Ovary (tissue), 3 donors: ENCODE data around the gene DDX24.

Experiments used
- EP300 ChIP-seq: sonication (generic); formaldehyde crosslinking; IDR thresholded peaks from one replicate; pipeline ENCODE4 v1.6.1; 2017; ENCODE audit warnings: antibody characterized with exemption
- TF ChIP-seq, protein P1 (sequence below), 3 donors: fragments of 450-650 bp in 2 of 3; fragments of 200-600 bp in 1 of 3; IDR thresholded peaks; one replicate each; pipeline versions ENCODE4 v1.5.1 to v1.8.0; 2016 to 2022; ENCODE audit warnings: antibody characterized with exemption in 3 of 3, mild to moderate bottlenecking in 1 of 3
- donor health status: DM: no; HTN: no; CAD: no.

- TF ChIP-seq, protein P1, sequence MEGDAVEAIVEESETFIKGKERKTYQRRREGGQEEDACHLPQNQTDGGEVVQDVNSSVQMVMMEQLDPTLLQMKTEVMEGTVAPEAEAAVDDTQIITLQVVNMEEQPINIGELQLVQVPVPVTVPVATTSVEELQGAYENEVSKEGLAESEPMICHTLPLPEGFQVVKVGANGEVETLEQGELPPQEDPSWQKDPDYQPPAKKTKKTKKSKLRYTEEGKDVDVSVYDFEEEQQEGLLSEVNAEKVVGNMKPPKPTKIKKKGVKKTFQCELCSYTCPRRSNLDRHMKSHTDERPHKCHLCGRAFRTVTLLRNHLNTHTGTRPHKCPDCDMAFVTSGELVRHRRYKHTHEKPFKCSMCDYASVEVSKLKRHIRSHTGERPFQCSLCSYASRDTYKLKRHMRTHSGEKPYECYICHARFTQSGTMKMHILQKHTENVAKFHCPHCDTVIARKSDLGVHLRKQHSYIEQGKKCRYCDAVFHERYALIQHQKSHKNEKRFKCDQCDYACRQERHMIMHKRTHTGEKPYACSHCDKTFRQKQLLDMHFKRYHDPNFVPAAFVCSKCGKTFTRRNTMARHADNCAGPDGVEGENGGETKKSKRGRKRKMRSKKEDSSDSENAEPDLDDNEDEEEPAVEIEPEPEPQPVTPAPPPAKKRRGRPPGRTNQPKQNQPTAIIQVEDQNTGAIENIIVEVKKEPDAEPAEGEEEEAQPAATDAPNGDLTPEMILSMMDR (IDR thresholded peaks at IDR 0.05), result no peak
- TF ChIP-seq EP300, result no peak
Measured at GRCh38 chr14:94043111-94043755, 37.8 kb downstream of the DDX24 start.
